H9 (cell line): ENCODE data around the gene CFAP65. TPM values are rescaled to one million over a fixed set of nuclear protein-coding genes. Genes with fewer than 3 reads are reported as not detected.

Experiments
- DNase-seq: peaks from one replicate; pipeline ENCODE4 v3.0.0-alpha.2; 2017
- H2AFZ ChIP-seq: one replicate; pipeline ENCODE4 v1.6.1; 2013; ENCODE audit warnings: mild to moderate bottlenecking, low read length, control low read depth, moderate library complexity
- H2AK5ac ChIP-seq: 2 replicates; pipeline ENCODE4 v1.6.1; 2013; ENCODE audit warnings: low read length, control low read depth, mixed read lengths; ENCODE audit not compliant: insufficient read length
- H2BK120ac ChIP-seq: one replicate; pipeline ENCODE4 v1.6.1; 2013; ENCODE audit warnings: low read depth, mild to moderate bottlenecking, low read length, control low read depth, inconsistent platforms; ENCODE audit not compliant: poor library complexity, severe bottlenecking
- H2BK12ac ChIP-seq: 2 replicates; pipeline ENCODE4 v1.6.1; 2013; ENCODE audit warnings: low read length, control low read depth, mixed read lengths, low read depth; ENCODE audit not compliant: insufficient read length
- H2BK15ac ChIP-seq: 2 replicates; pipeline ENCODE4 v1.6.1; 2013; ENCODE audit warnings: low read depth, low read length, control low read depth
- H2BK20ac ChIP-seq: one replicate; pipeline ENCODE4 v1.6.1; 2013; ENCODE audit warnings: low read depth, mild to moderate bottlenecking, low read length, control low read depth, inconsistent platforms; ENCODE audit not compliant: poor library complexity, severe bottlenecking
- H2BK5ac ChIP-seq: 2 replicates; pipeline ENCODE4 v1.6.1; 2013; ENCODE audit warnings: low read length, control low read depth, mixed read lengths; ENCODE audit not compliant: insufficient read length
- H3K14ac ChIP-seq: 2 replicates; pipeline ENCODE4 v1.6.1; 2013; ENCODE audit warnings: low read length, control low read depth; ENCODE audit not compliant: insufficient read depth
- H3K18ac ChIP-seq: 2 replicates; pipeline ENCODE4 v1.6.1; 2013; ENCODE audit warnings: low read depth, mild to moderate bottlenecking, mixed read lengths, low read length, control low read depth; ENCODE audit not compliant: insufficient read length
- H3K23ac ChIP-seq: 2 replicates; pipeline ENCODE4 v1.6.1; 2013; ENCODE audit warnings: low read length, control low read depth, mixed read lengths, low read depth; ENCODE audit not compliant: insufficient read length
- H3K23me2 ChIP-seq: 2 replicates; pipeline ENCODE4 v1.6.1; 2013; ENCODE audit warnings: low read depth, mild to moderate bottlenecking, mixed read lengths, low read length, control low read depth; ENCODE audit not compliant: insufficient read length, poor library complexity, severe bottlenecking
- H3K27ac ChIP-seq: 2 replicates; pipeline ENCODE4 v1.5.1; 2013; ENCODE audit warnings: low read length, control low read depth, mixed read lengths, low read depth; ENCODE audit not compliant: insufficient read length
- H3K27me3 ChIP-seq: 2 replicates; pipeline ENCODE4 v1.6.1; 2013; ENCODE audit warnings: low read length, control low read depth, inconsistent platforms; ENCODE audit not compliant: insufficient read depth
- H3K4ac ChIP-seq: 2 replicates; pipeline ENCODE4 v1.6.1; 2013; ENCODE audit warnings: low read depth, mild to moderate bottlenecking, control low read depth, inconsistent platforms, low read length, moderate library complexity
- H3K4me1 ChIP-seq: 2 replicates; pipeline ENCODE4 v1.6.1; 2013; ENCODE audit warnings: low read length, control low read depth, inconsistent platforms; ENCODE audit not compliant: insufficient read depth
- H3K4me2 ChIP-seq: 2 replicates; pipeline ENCODE4 v1.6.1; 2013; ENCODE audit warnings: low read length, control low read depth, mixed read lengths; ENCODE audit not compliant: insufficient read length, insufficient read depth
- H3K56ac ChIP-seq: 2 replicates; pipeline ENCODE4 v1.6.1; 2013; ENCODE audit warnings: low read depth, mild to moderate bottlenecking, mixed read lengths, low read length, control low read depth; ENCODE audit not compliant: insufficient read length
- H3K79me1 ChIP-seq: 2 replicates; pipeline ENCODE4 v1.6.1; 2013; ENCODE audit warnings: low read depth, mild to moderate bottlenecking, moderate library complexity, low read length, control low read depth, inconsistent platforms; ENCODE audit not compliant: insufficient read depth, poor library complexity, severe bottlenecking
- H3K79me2 ChIP-seq: 2 replicates; pipeline ENCODE4 v1.6.1; 2013; ENCODE audit warnings: low read length, control low read depth, inconsistent platforms; ENCODE audit not compliant: insufficient read depth
- H3K9ac ChIP-seq: 2 replicates; pipeline ENCODE4 v1.6.1; 2013; ENCODE audit warnings: low read length, control low read depth, mixed read lengths; ENCODE audit not compliant: insufficient read length; ENCODE audit errors: extremely low read depth
- H3K9me3 ChIP-seq: one replicate; pipeline ENCODE4 v1.6.1; 2013; ENCODE audit warnings: low read depth, low read length, inconsistent platforms; ENCODE audit not compliant: control insufficient read depth
- H3T11ph ChIP-seq: one replicate; pipeline ENCODE4 v1.6.1; 2013; ENCODE audit warnings: mild to moderate bottlenecking, low read length, control low read depth, inconsistent platforms
- H4K20me1 ChIP-seq: one replicate; pipeline ENCODE4 v1.6.1; 2013; ENCODE audit not compliant: control insufficient read depth, insufficient read length, insufficient read depth
- H4K5ac ChIP-seq: 2 replicates; pipeline ENCODE4 v1.6.1; 2013; ENCODE audit warnings: low read depth, mild to moderate bottlenecking, mixed read lengths, low read length, control low read depth; ENCODE audit not compliant: insufficient read length
- H4K8ac ChIP-seq: replicated peaks from 2 replicates; pipeline ENCODE4 v1.6.1; 2013; ENCODE audit warnings: low read length, control low read depth, mixed read lengths, low read depth; ENCODE audit not compliant: insufficient read length
- H4K91ac ChIP-seq: 2 replicates; pipeline ENCODE4 v1.6.1; 2013; ENCODE audit warnings: low read depth, mild to moderate bottlenecking, moderate library complexity, mixed read lengths, low read length, control low read depth; ENCODE audit not compliant: insufficient read length
- H3K27ac Mint-ChIP-seq, 3 experiments: 2 replicates in 2 of 3; 3 replicates in 1 of 3; pipeline ENCODE4 v1.8.0; 2020 to 2021; ENCODE audit warnings: mixed read lengths in 3 of 3, mild to moderate bottlenecking in 1 of 3, moderate library complexity in 1 of 3
- H3K27me3 Mint-ChIP-seq: 2 replicates; pipeline ENCODE4 v1.8.0; 2021; ENCODE audit warnings: low read depth, mild to moderate bottlenecking, moderate library complexity, mixed read lengths
- H3K36me3 Mint-ChIP-seq, 3 experiments: 2 replicates in 2 of 3; 3 replicates in 1 of 3; pipeline ENCODE4 v1.8.0; 2020 to 2021; ENCODE audit warnings: low read depth in 3 of 3, mixed read lengths in 3 of 3; ENCODE audit not compliant: insufficient read depth in 1 of 3
- H3K4me1 Mint-ChIP-seq, 2 experiments: 2 replicates each; pipeline ENCODE4 v1.8.0; 2020; ENCODE audit warnings: mixed read lengths in 2 of 2
- H3K4me3 Mint-ChIP-seq, 2 experiments: 2 replicates in 1 of 2; 3 replicates in 1 of 2; pipeline ENCODE4 v1.8.0; 2020 to 2021; ENCODE audit warnings: mild to moderate bottlenecking in 2 of 2, mixed read lengths in 2 of 2, moderate library complexity in 1 of 2
- H3K9me3 Mint-ChIP-seq, 2 experiments: 2 replicates in 1 of 2; 3 replicates in 1 of 2; pipeline ENCODE4 v1.8.0; 2020; ENCODE audit warnings: mild to moderate bottlenecking in 2 of 2, mixed read lengths in 2 of 2, moderate library complexity in 1 of 2
- WGBS: extraction: QIAGEN DNeasy Blood & Tissue Kit; methylation state at CpG from one replicate; pipeline ENCODE4 v1.1.7; 2013; ENCODE audit warnings: missing lambda C conversion rate, low lambda C conversion rate, mixed read lengths; ENCODE audit not compliant: insufficient read length; ENCODE audit errors: extremely low coverage; 5-methylcytosine and 5-hydroxymethylcytosine counted together
- total RNA-seq: library from RNA; stranded (reverse); gene quantifications from 2 replicates; pipeline ENCODE4 v1.2.1, GENCODE V29; 2021
- TF ChIP-seq, protein P1 (sequence below): fragments of 200-600 bp; sonication (generic); conservative IDR thresholded peaks from 3 replicates; pipeline ENCODE4 v1.8.0; 2021; ENCODE audit warnings: antibody characterized with exemption, mild to moderate bottlenecking

Gene CFAP65
- total RNA-seq, 1 experiment from 2014 or later: 0.20 TPM

DNA sequence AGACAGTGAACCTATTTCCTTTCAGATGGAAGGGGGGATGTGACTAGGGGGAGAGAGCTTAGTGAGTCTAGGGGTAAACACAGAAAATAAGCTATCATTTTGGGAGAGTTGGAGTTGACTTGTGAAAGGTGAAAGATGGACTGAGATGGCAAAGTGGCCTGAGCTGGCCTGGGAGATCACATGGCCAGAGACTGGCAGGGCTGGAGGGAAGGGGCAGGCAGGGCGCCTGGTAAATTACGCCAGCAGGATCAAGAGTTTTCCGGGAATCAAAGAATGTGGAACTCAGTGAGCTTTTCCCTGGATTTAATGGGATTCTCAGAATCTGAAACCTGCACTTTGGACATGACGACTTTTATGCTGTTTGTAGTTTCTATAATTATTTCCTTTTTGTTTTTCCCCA is 841 bp upstream of the CFAP65 start:
- DNase-seq: no peak
- TF ChIP-seq, protein P1, sequence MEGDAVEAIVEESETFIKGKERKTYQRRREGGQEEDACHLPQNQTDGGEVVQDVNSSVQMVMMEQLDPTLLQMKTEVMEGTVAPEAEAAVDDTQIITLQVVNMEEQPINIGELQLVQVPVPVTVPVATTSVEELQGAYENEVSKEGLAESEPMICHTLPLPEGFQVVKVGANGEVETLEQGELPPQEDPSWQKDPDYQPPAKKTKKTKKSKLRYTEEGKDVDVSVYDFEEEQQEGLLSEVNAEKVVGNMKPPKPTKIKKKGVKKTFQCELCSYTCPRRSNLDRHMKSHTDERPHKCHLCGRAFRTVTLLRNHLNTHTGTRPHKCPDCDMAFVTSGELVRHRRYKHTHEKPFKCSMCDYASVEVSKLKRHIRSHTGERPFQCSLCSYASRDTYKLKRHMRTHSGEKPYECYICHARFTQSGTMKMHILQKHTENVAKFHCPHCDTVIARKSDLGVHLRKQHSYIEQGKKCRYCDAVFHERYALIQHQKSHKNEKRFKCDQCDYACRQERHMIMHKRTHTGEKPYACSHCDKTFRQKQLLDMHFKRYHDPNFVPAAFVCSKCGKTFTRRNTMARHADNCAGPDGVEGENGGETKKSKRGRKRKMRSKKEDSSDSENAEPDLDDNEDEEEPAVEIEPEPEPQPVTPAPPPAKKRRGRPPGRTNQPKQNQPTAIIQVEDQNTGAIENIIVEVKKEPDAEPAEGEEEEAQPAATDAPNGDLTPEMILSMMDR: no peak
- Histone ChIP-seq H3K27ac (no peak overlapping the region), H3K9ac (no peak overlapping the region), H2AFZ (no peak overlapping the region), H3K79me1 (no peaks in the 10 kb centered on the region), H3K18ac (no peak overlapping the region), H4K91ac (no peak overlapping the region), H2AK5ac (no peak overlapping the region), H4K8ac (no peak overlapping the region), H3K4me2 (no peak overlapping the region), H4K5ac (no peak overlapping the region), H2BK120ac (no peak overlapping the region), H3K56ac (no peak overlapping the region), H3K4me1 (peaks cover 3% of the 10 kb centered on the region; the same call in 1 of the 2 replicates), H3K79me2 (no peaks in the 10 kb centered on the region), H2BK5ac (no peak overlapping the region), H2BK20ac (no peak overlapping the region), H3K4ac (no peak overlapping the region), H3T11ph (no peak overlapping the region), H2BK12ac (no peak overlapping the region), H4K20me1 (no peaks in the 10 kb centered on the region), H3K23ac (no peak overlapping the region), H3K9me3 (no peaks in the 10 kb centered on the region), H3K14ac (no peak overlapping the region), H3K23me2 (peaks cover 6% of the 10 kb centered on the region), H3K27me3 (no peaks in the 10 kb centered on the region; the same call in 1 of the 2 replicates), H2BK15ac (no peak overlapping the region)
- Mint-ChIP-seq H3K27me3 (peaks cover 66% of the 10 kb centered on the region), H3K9me3 (no peaks in the 10 kb centered on the region), H3K4me1 (peaks cover 8 to 13% of the 10 kb centered on the region in 2 experiments), H3K4me3 (no peak overlapping the region), H3K36me3 (no peaks in the 10 kb centered on the region), H3K27ac (no peak overlapping the region)
- WGBS: no CpG with 5 or more reads among the region's 4 CpGs
